Measurements from ENCODE around the gene TUBB.
A peak's percentile ranks its signal among the peaks of the same experiment; 100 is the strongest.

The TUBB gene

GRCh38 chr6:30722280-30723112 lies 2.3 kb downstream of the TUBB start (continued):
- TF ChIP-seq ZBTB44 (tag by site-specific recombination; IDR thresholded peaks at IDR 0.05): no peak
- peak; percentile 47; the same call in 1 of the 2 replicates for TF ChIP-seq ZXDB (tag by site-specific recombination; IDR thresholded peaks at IDR 0.05)
- no peak for TF ChIP-seq HOXA7 (CRISPR knock-in tag; IDR thresholded peaks at IDR 0.05; ENCODE audit: borderline replicate concordance)
- peak; percentile 55; the same call in 1 of the 2 replicates for TF ChIP-seq ZFP37 (tag by site-specific recombination; IDR thresholded peaks at IDR 0.05)
- TF ChIP-seq ZNF488 (tag by site-specific recombination; IDR thresholded peaks at IDR 0.05): no peak
- no peak for TF ChIP-seq ZNF555 (tag by site-specific recombination; conservative IDR thresholded peaks at IDR 0.05)
- 0 out of 2 replicates have a peak, but pooled peaks have one; percentile 62 for TF ChIP-seq ZSCAN30 (tag by site-specific recombination; IDR thresholded peaks at IDR 0.05)
- peak; percentile 89 for TF ChIP-seq SCRT2 (tag by site-specific recombination; IDR thresholded peaks at IDR 0.05)
- TF ChIP-seq ZNF677 (tag by site-specific recombination; IDR thresholded peaks at IDR 0.05): no peak
- no peak for TF ChIP-seq ZBTB26 (tag by site-specific recombination; optimal IDR thresholded peaks at IDR 0.05)
- peak; percentile 51; the same call in 1 of the 2 replicates for TF ChIP-seq PRDM10 (tag by site-specific recombination; IDR thresholded peaks at IDR 0.05)
- TF ChIP-seq ZBTB8A (tag by site-specific recombination; IDR thresholded peaks at IDR 0.05): 0 out of 2 replicates have a peak, but pooled peaks have one; percentile 47
- no peak for TF ChIP-seq ZNF362 (tag by site-specific recombination; IDR thresholded peaks at IDR 0.05)
- TF ChIP-seq ZNF341 (tag by site-specific recombination; IDR thresholded peaks at IDR 0.05; ENCODE audit: low read depth): no peak
- no peak for TF ChIP-seq ZNF580 (tag by site-specific recombination; IDR thresholded peaks at IDR 0.05)
- TF ChIP-seq ZSCAN16 (tag by site-specific recombination; IDR thresholded peaks at IDR 0.05): no peak
- no peak for TF ChIP-seq ZNF248 (tag by site-specific recombination; IDR thresholded peaks at IDR 0.05)
- TF ChIP-seq ZNF521 (tag by site-specific recombination; IDR thresholded peaks at IDR 0.05): no peak
- TF ChIP-seq ZNF654 (tag by site-specific recombination; IDR thresholded peaks at IDR 0.05; ENCODE audit: low read depth): peak; percentile 64
- no peak for TF ChIP-seq ZNF621 (tag by site-specific recombination; IDR thresholded peaks at IDR 0.05)
- TF ChIP-seq, protein P1, sequence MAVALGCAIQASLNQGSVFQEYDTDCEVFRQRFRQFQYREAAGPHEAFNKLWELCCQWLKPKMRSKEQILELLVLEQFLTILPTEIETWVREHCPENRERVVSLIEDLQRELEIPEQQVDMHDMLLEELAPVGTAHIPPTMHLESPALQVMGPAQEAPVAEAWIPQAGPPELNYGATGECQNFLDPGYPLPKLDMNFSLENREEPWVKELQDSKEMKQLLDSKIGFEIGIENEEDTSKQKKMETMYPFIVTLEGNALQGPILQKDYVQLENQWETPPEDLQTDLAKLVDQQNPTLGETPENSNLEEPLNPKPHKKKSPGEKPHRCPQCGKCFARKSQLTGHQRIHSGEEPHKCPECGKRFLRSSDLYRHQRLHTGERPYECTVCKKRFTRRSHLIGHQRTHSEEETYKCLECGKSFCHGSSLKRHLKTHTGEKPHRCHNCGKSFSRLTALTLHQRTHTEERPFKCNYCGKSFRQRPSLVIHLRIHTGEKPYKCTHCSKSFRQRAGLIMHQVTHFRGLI (tag by site-specific recombination; IDR thresholded peaks at IDR 0.05): no peak
- 0 out of 2 replicates have a peak, but pooled peaks have one; percentile 3 for TF ChIP-seq SP2 (tag by site-specific recombination; IDR thresholded peaks at IDR 0.05)
- TF ChIP-seq ZNF335 (tag by site-specific recombination; conservative IDR thresholded peaks at IDR 0.05): no peak
- no peak for TF ChIP-seq ZNF23 (tag by site-specific recombination; IDR thresholded peaks at IDR 0.05; ENCODE audit: borderline replicate concordance)
- no peak for TF ChIP-seq ZNF76 (tag by site-specific recombination; IDR thresholded peaks at IDR 0.05; ENCODE audit: borderline replicate concordance, low read depth)
- no peak; the same call in 1 of the 2 replicates for TF ChIP-seq ZBTB7A (tag by site-specific recombination; IDR thresholded peaks at IDR 0.05; ENCODE audit: low read depth)
- no peak for TF ChIP-seq ZNF350 (tag by site-specific recombination; IDR thresholded peaks at IDR 0.05)
- peak; percentile 62 for TF ChIP-seq ZNF600 (tag by site-specific recombination; IDR thresholded peaks at IDR 0.05)
